Prostate gland (tissue), 2 donors: ENCODE results near the gene CIRBP. TPM values are rescaled to one million over a fixed set of nuclear protein-coding genes. Genes with fewer than 3 reads are reported as not detected.

Experiments used
- DNase-seq: peaks from one replicate; pipeline ENCODE4 v3.0.0-alpha.2; 2019; ENCODE audit warnings: low spot score
- H3K27ac ChIP-seq, 2 donors: fragments of 200-600 bp; sonication (generic); 2 replicates each; pipeline ENCODE4 v1.5.1; 2017 to 2019
- H3K27me3 ChIP-seq: fragments of 200-600 bp; sonication (generic); replicated peaks from 2 replicates; pipeline ENCODE4 v1.5.1; 2019; ENCODE audit not compliant: insufficient read depth
- H3K36me3 ChIP-seq, 2 donors: fragments of 200-600 bp; sonication (generic); 1 replicate in 1 of 2; 2 replicates in 1 of 2; pipeline versions ENCODE4 v1.5.1 to v1.8.1; 2017 to 2019
- H3K4me1 ChIP-seq: fragments of 200-600 bp; sonication (generic); replicated peaks from 2 replicates; pipeline ENCODE4 v1.5.1; 2019
- H3K4me3 ChIP-seq, 2 donors: fragments of 200-600 bp; sonication (generic); 2 replicates each; pipeline ENCODE4 v1.5.1; 2017 to 2019
- H3K9me3 ChIP-seq: fragments of 200-600 bp; sonication (generic); 2 replicates; pipeline ENCODE4 v1.5.1; 2017
- POLR2A ChIP-seq: fragments of 450-650 bp; IDR thresholded peaks from one replicate; pipeline ENCODE4 v1.6.1; 2016; ENCODE audit warnings: antibody characterized with exemption, mild to moderate bottlenecking
- POLR2AphosphoS5 ChIP-seq: sonication (generic); formaldehyde crosslinking; IDR thresholded peaks from one replicate; pipeline ENCODE4 v1.6.1; 2017; ENCODE audit warnings: antibody characterized with exemption
- WGBS: methylation state at CpG from one replicate; pipeline ENCODE4 v1.1.5; 2018; 5-methylcytosine and 5-hydroxymethylcytosine counted together
- intact Hi-C: fragments of 100-400 bp; cut with DNase I; formaldehyde crosslinking; loops from one replicate; pipeline ENCODE4 v1.14.2; 2022
- total RNA-seq, 2 donors: library from RNA; depleted of rRNA; stranded (reverse); fragments of >200 nt; gene quantifications; one replicate each; pipeline ENCODE4 v1.1.0, GENCODE V29; 2016
- TF ChIP-seq, protein P1 (sequence below), 4 experiments: fragments of 200-600 bp in 2 of 4; fragments of 450-650 bp in 2 of 4; sonication (generic) in 2 of 4; IDR thresholded peaks; 1 replicate in 3 of 4; 2 replicates in 1 of 4; pipeline ENCODE4 v1.5.1; 2016 to 2019; ENCODE audit warnings: antibody characterized with exemption in 4 of 4, mild to moderate bottlenecking in 2 of 4, moderate library complexity in 2 of 4

Gene CIRBP
- total RNA-seq, 2 donors from 2014 or later: 753 to 863 TPM

DNA sequence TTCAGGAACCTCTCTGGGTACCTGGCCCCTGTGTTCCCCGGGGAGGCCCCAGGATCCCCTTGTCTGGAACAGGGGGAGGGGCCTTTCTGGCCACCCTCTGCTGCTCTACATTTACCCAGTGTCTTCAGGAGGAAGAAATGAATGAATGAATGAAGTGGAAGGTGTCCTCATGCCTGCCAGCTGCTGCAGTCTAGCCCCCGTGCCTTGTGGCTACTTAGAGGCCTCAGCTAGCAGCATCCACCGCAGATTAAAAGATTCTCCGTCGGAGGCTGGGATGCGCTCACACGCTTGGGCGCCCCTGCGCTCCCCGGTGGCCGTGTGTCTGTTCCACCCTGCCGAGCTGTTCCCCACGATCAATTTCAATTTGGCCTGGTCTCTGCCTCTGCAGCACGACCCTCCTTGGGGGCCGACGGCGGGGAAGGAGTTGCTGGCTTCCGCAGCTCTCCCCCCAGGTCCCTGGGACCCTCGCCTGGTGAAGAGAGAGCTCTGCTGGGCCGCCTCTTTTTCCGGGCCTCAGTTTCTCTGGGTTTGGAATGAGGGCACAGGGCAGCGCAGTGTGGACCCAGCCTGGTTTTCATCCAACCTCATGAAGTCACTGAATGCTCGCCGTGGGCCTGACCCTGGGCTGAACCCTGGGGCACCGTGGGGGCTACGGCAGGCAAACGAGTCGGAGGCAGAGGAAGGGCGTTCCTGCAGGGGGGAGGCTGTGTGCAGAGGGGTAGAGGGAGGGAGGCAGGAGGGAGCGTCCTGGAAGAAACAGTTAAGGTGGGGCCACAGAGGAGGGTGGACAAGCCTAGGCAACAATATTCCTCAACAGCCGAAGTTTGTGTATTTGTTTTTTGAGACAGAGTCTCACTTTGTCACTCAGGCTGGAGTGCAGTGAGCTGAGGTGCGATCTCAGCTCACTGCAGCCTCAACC lies 44.8 kb downstream of the CIRBP start:
- H3K4me1 ChIP-seq: peaks cover 5% of the 10 kb centered on the region
- WGBS: 58% methylated on average over 32 of the region's 32 CpGs
- DNase-seq: no peak

DNA sequence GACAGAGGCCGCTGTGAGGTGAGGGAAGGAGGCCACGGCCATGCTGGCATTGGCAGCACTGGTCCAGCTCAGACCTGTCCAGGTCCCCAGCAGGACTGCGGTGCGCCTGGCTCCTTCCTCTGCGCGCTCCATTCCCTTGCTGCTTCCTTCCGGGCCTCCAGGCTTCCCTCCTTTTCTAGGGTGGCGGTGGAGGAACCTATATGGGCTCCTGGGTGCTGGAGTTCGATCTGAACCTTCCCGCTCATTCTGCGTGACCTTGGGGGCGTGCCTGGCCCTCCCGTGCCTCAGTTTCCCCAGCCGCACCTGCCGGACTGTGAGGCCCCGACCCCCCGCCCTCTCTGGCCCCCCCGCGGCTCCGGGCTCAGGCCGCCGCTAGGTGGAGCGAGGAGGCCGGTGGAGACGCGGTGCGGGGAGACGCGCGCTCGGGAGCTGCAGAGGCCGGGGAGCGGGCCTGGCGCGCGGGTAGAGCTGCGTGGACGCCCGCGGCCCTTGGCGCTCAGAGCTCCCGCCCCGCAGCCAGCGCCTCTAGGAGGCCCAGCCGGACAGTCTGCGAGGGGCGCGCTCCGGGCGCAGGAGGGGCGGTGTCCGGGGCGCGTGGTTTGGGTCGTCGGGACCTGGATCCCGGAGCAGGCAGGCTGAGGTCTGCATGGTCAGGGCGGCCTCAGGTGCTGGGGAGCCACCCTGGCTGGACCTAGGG lies 46.5 kb downstream of the CIRBP start:
- H3K9me3 ChIP-seq: no peaks in the 10 kb centered on the region
- H3K4me3 ChIP-seq: peak overlapping the region; percentile 3 to 15
- intact Hi-C loops: loop anchor here (10.0 kb wide), 1 partner anchor 89 kb away; the partner anchor contains the start of genes DAZAP1 and GAMT
- H3K4me1 ChIP-seq: peaks cover 5% of the 10 kb centered on the region
- 13% methylated on average over 35 of the region's 58 CpGs for WGBS
- no peaks in the 10 kb centered on the region for H3K27me3 ChIP-seq
- H3K36me3 ChIP-seq: no peaks in the 10 kb centered on the region
- H3K27ac ChIP-seq: no peak overlapping the region
- no peak for TF ChIP-seq POLR2A
- TF ChIP-seq POLR2AphosphoS5: peak; percentile 32
- TF ChIP-seq, protein P1, sequence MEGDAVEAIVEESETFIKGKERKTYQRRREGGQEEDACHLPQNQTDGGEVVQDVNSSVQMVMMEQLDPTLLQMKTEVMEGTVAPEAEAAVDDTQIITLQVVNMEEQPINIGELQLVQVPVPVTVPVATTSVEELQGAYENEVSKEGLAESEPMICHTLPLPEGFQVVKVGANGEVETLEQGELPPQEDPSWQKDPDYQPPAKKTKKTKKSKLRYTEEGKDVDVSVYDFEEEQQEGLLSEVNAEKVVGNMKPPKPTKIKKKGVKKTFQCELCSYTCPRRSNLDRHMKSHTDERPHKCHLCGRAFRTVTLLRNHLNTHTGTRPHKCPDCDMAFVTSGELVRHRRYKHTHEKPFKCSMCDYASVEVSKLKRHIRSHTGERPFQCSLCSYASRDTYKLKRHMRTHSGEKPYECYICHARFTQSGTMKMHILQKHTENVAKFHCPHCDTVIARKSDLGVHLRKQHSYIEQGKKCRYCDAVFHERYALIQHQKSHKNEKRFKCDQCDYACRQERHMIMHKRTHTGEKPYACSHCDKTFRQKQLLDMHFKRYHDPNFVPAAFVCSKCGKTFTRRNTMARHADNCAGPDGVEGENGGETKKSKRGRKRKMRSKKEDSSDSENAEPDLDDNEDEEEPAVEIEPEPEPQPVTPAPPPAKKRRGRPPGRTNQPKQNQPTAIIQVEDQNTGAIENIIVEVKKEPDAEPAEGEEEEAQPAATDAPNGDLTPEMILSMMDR (IDR thresholded peaks at IDR 0.05): peak; percentile 43 to 74 (median 64)
- peak; percentile 44 for DNase-seq

More for the DNA sequence above, 44.8 kb downstream of the CIRBP start:
- intact Hi-C loops: loop anchor here (10.0 kb wide), 1 partner anchor 91 kb away; the partner anchor contains the start of genes DAZAP1 and GAMT
- H3K27me3 ChIP-seq: no peaks in the 10 kb centered on the region
- no peaks in the 10 kb centered on the region for H3K36me3 ChIP-seq
- no peak overlapping the region for H3K4me3 ChIP-seq
- TF ChIP-seq POLR2A: no peak
- TF ChIP-seq, protein P1 (IDR thresholded peaks at IDR 0.05): no peak
- TF ChIP-seq POLR2AphosphoS5: no peak
- H3K27ac ChIP-seq: no peak overlapping the region
- no peaks in the 10 kb centered on the region for H3K9me3 ChIP-seq

DNA sequence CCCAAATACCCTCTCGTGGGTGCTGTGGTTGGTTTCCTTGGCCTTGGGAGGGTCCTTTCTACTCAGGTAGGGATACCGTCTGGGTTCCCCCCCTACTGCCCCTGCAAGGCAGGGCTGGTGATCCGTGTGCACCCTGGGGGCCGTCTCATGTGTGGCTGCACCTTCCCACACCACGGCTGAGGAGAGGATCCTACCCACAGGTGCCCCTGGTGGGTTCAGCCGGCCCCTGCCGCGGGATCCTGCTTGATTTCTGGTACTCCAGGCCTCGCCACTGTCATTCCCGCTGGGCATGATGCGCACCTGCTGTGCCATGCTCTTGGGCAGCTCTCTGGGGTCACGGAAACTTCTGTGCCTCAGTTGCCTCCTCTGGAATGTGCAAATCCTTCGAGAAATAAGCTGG lies 47.3 kb downstream of the CIRBP start:
- Histone ChIP-seq H3K27ac (no peak overlapping the region), H3K4me3 (no peak overlapping the region), H3K36me3 (no peaks in the 10 kb centered on the region), H3K9me3 (no peaks in the 10 kb centered on the region), H3K4me1 (peaks cover 5% of the 10 kb centered on the region), H3K27me3 (no peaks in the 10 kb centered on the region)
- DNase-seq: no peak
- intact Hi-C loops: loop anchor here (10.0 kb wide), 1 partner anchor 88 kb away; the partner anchor contains the start of genes DAZAP1 and GAMT
- 84% methylated on average over 13 of the region's 13 CpGs for WGBS
- TF ChIP-seq POLR2AphosphoS5: no peak
- TF ChIP-seq, protein P1 (IDR thresholded peaks at IDR 0.05): no peak
- TF ChIP-seq POLR2A: no peak

DNA sequence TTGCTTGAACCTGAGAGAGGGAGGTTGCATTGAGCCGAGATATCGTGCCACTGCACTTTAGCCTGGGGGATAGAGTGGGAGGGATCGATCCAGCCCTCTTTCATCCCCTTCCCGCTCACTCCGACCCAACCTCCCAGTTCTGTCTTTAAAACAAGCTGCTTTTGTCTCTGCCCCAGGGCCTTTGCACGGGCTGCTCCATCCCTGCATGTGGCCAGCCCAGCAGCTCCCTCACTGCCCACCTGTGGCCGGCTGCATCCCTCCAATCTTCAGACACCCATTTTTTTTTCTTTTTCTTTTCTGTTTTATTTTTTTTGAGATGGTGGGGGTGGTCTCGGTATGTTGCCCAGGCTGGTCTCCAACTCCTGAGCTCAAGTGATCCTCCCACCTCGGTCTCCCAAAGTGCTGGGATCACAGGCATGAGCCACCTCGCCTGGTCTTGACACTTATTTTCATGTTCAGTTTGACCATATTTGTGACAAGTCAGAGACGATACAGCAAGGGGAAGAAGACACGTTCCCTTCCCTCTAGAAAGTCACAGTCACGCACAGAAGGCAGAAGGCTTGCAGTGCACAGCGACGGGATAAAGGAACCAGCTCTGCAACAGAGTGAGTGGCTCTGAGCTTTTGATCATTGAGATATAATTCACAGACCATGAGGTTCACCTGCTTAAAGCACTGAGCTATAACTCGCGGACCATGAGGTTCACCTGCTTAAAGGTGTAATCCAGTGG lies 48.3 kb downstream of the CIRBP start:
- no peak for TF ChIP-seq POLR2A
- no peak for TF ChIP-seq POLR2AphosphoS5
- TF ChIP-seq, protein P1 (IDR thresholded peaks at IDR 0.05): no peak
- H3K4me3 ChIP-seq: no peak overlapping the region
- H3K27ac ChIP-seq: no peak overlapping the region
- intact Hi-C loops: loop anchor here (10.0 kb wide), 1 partner anchor 87 kb away; the partner anchor contains the start of genes DAZAP1 and GAMT
- no peaks in the 10 kb centered on the region for H3K36me3 ChIP-seq
- WGBS: 78% methylated on average over 17 of the region's 17 CpGs
- no peaks in the 10 kb centered on the region for H3K9me3 ChIP-seq
- peaks cover 5% of the 10 kb centered on the region for H3K4me1 ChIP-seq
- DNase-seq: no peak
- no peaks in the 10 kb centered on the region for H3K27me3 ChIP-seq
